Non-pigmented ciliary epithelial cell (primary cell): ENCODE measurements around the gene FBXL7.

ENCODE experiments used
- DNase-seq: peaks from one replicate; pipeline ENCODE4 v3.0.0-alpha.2; 2010; ENCODE audit warnings: low read depth

Gene FBXL7

GRCh38 chr5:15951126-15951525 is 451.1 kb downstream of the FBXL7 start:
- DNase-seq, result no peak

GRCh38 chr5:15951550-15951949 is 451.6 kb downstream of the FBXL7 start:
- DNase-seq, result no peak

- DNase-seq, result no peak
Measured at GRCh38 chr5:15956622-15957021, 456.6 kb downstream of the FBXL7 start.

GRCh38 chr5:15957124-15957523 is 457.1 kb downstream of the FBXL7 start:
- DNase-seq, result no peak

- no peak for DNase-seq
Measured at GRCh38 chr5:15959370-15960164, 459.6 kb downstream of the FBXL7 start.

GRCh38 chr5:15966066-15966640 is 466.2 kb downstream of the FBXL7 start:
- no peak for DNase-seq

GRCh38 chr5:15966651-15967050 is 466.7 kb downstream of the FBXL7 start:
- DNase-seq, result no peak

GRCh38 chr5:15968993-15969392 is 469.0 kb downstream of the FBXL7 start:
- DNase-seq, result no peak

GRCh38 chr5:15977851-15978250 is 477.9 kb downstream of the FBXL7 start:
- no peak for DNase-seq

GRCh38 chr5:15980835-15981234 is 480.9 kb downstream of the FBXL7 start:
- no peak for DNase-seq

GRCh38 chr5:15983392-15983791 is 483.4 kb downstream of the FBXL7 start:
- DNase-seq, result no peak
